Fibroblast of pulmonary artery (primary cell): Measurements from ENCODE around the gene QKI.
A peak's percentile ranks its signal among the peaks of the same experiment; 100 is the strongest.

ENCODE experiments used
- DNase-seq: peaks from one replicate; pipeline ENCODE4 v3.0.0-alpha.2; 2010; ENCODE audit warnings: low read depth
- H3K4me3 ChIP-seq: replicated peaks from 2 replicates; pipeline ENCODE4 v1.5.1; 2011; ENCODE audit warnings: low read depth, mild to moderate bottlenecking, control low read depth, low read length, moderate library complexity
- TF ChIP-seq, protein P1 (sequence below): IDR thresholded peaks from 2 replicates; pipeline ENCODE4 v1.5.1; 2011; ENCODE audit warnings: mild to moderate bottlenecking, control low read depth, low read length, inconsistent platforms; ENCODE audit errors: missing control alignments

Gene QKI

DNA sequence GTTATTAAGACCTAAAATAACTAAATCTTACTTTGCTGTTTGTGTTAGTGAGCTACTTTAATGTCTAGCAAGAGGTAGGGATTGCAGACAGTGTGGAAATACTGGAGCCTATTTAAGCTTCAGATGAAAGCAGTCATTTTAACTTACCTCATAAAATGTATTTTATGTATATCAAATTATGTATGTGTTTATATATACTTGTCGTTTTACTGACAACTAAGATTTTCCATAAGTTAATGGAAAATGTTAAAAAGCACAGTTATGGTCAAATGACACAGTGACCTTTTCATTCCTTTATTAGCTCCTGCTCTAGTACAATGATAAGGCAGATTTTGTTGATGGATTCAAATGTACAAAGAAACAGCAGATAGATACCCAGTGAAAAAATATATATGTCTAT is 34.6 kb downstream of the QKI start:
- TF ChIP-seq, protein P1, sequence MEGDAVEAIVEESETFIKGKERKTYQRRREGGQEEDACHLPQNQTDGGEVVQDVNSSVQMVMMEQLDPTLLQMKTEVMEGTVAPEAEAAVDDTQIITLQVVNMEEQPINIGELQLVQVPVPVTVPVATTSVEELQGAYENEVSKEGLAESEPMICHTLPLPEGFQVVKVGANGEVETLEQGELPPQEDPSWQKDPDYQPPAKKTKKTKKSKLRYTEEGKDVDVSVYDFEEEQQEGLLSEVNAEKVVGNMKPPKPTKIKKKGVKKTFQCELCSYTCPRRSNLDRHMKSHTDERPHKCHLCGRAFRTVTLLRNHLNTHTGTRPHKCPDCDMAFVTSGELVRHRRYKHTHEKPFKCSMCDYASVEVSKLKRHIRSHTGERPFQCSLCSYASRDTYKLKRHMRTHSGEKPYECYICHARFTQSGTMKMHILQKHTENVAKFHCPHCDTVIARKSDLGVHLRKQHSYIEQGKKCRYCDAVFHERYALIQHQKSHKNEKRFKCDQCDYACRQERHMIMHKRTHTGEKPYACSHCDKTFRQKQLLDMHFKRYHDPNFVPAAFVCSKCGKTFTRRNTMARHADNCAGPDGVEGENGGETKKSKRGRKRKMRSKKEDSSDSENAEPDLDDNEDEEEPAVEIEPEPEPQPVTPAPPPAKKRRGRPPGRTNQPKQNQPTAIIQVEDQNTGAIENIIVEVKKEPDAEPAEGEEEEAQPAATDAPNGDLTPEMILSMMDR = no peak
- H3K4me3 ChIP-seq = no peak overlapping the region

DNA sequence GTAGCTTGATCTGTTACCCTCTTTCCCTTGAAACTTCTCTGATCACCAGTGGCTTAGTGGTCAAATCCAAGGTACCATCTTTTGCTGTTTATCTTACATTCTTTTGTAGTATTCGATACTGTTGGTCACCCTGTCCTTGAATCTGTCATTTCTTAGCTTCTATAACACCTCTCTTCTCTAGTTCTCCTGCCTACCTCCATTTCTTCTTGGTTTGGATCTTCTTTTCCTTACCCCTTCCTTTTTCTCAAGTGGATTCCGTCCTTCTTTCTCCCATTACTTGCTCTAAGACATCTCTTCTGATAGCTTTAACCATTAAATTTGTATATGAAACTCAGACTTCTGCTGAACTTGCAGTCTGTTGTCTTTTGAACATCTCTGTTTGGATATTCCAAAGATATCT is 39.9 kb downstream of the QKI start:
- TF ChIP-seq, protein P1 = no peak
- no peak overlapping the region for H3K4me3 ChIP-seq
- DNase-seq = no peak

More for the DNA sequence above, 34.6 kb downstream of the QKI start:
- peak; percentile 8 for DNase-seq

DNA sequence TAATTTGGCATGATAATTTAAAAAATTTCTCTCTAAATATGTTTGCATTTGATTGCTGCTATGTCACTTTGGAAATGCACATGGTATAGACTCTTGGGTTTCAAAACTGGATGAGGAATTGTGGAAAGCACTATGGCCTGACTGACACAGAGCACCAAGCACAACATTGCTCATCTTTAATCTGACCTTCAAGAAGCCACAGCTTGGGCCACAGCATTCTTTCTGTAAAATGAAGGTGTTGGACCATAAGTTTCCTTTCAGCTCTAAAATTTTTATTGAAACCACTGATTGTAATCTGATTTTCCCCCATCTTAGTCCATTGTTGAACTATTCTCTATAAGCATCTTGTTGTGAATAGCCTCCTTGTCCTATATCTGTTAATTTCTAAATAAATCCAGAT is 41.0 kb downstream of the QKI start:
- DNase-seq = no peak
- TF ChIP-seq, protein P1 = no peak

DNA sequence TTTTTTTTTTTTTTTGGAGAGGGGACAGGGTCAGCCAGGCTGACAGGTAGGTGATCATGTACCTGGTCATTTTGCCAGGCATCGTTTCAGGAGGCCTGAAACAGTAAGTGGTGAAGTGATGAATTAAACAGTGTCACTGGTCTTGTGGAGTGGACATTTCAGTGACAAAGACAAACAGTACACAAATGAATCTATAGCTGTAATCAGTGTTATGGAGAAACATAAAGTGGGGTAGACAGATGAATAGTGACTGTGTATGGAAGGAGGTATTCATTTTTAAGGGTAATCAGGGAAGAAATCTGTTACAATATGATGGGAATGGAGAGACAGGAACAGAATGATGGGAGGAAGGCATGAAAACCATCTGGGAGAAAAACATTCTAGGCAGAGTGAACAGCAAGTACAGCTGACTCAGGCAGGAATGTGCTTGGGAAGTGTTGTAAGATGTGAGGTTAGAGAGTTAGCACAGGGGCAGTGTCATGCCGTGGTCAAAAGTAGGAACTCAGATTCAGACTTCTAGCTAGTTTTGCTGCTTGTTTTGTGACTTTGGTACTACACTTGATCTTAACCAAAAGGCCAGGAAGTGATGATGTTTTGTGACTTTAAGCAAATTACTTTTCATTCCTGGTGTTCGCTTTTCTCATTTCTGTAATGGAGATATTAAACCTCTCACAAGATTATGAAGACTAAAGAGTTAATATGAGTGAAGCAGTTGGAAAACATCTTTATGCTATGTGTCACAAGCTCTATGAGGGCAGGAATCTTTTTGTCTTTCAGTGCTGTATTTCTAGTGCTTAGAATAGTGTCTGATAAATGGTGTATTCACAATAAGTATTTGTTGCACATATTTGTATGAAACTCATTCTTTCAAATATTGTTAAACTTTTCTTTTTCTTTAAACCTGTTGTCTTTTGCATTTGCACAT is 43.4 kb downstream of the QKI start:
- TF ChIP-seq, protein P1 = peak; percentile 19
- DNase-seq = peak; percentile 93
- no peak overlapping the region for H3K4me3 ChIP-seq

More for the DNA sequence above, 41.0 kb downstream of the QKI start:
- H3K4me3 ChIP-seq = no peak overlapping the region

DNA sequence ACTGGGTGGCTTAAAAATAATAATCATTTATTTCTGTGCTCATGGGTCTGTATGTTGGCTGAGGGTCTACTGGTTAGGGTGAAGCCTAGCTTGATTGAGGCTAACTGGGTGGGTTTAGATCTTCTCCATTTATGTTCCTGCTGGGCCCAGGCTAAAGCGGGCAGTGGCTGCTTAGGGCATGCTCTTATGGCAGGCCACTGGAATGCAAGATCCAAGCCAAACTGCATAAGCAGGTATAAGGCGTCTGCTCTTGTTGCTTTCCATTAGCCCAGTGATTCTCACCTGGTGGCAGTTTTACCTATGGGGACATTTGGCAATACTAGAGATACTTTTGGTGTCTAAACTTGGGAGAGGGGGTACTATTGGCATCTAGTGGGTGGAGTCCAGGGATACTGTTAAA is 44.5 kb downstream of the QKI start:
- H3K4me3 ChIP-seq = no peak overlapping the region
- TF ChIP-seq, protein P1 = no peak
- no peak for DNase-seq

DNA sequence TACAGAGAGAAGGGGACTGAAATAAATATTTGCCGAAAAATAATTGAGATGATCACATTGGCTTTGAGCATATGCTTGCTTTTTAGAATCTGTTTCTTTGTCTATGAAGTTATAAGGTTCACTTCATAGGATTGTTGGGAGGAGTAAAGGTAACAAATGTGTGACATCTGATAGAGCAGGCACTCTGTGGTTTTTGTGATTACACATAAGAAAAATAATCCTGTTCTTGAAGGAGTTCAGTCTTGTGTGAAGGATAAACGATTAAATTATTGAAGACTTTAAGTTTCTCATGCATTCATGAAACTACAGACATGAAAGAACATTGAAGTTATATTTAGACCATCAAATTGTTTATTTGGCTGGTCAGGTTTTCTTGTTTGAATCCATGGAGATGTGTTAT is 45.0 kb downstream of the QKI start:
- no peak for DNase-seq
- H3K4me3 ChIP-seq = no peak overlapping the region
- TF ChIP-seq, protein P1 = no peak
